Neuronal stem cell (in vitro differentiated cells): Measurements from ENCODE around the gene CYP2C9.
"Not testable (repeated sequence)": the region's sequence is repeated elsewhere in the genome, so short reads cannot be mapped to it uniquely, and the experiment has no call there.

Experiments used
- DNase-seq: peaks from one replicate; pipeline ENCODE4 v3.0.0-alpha.2; 2013; ENCODE audit warnings: low spot score
- H2AFZ ChIP-seq: one replicate; pipeline ENCODE4 v1.6.1; 2013; ENCODE audit warnings: mild to moderate bottlenecking, low read length, inconsistent platforms
- H2AK5ac ChIP-seq: 2 replicates; pipeline ENCODE4 v1.6.1; 2013; ENCODE audit warnings: low read depth, mild to moderate bottlenecking, inconsistent platforms, low read length, moderate library complexity, mixed read lengths
- H2BK120ac ChIP-seq: 2 replicates; pipeline ENCODE4 v1.6.1; 2013; ENCODE audit warnings: low read depth, mild to moderate bottlenecking, inconsistent platforms, low read length, moderate library complexity, mixed read lengths
- H2BK12ac ChIP-seq: one replicate; pipeline ENCODE4 v1.6.1; 2013; ENCODE audit warnings: low read length, inconsistent platforms
- H2BK15ac ChIP-seq: 2 replicates; pipeline ENCODE4 v1.6.1; 2013; ENCODE audit warnings: mild to moderate bottlenecking, low read length, inconsistent platforms, mixed read lengths
- H2BK5ac ChIP-seq: one replicate; pipeline ENCODE4 v1.6.1; 2013; ENCODE audit warnings: inconsistent platforms, mild to moderate bottlenecking, low read length, moderate library complexity
- H3K14ac ChIP-seq: one replicate; pipeline ENCODE4 v1.6.1; 2013; ENCODE audit warnings: low read length, inconsistent platforms
- H3K18ac ChIP-seq: 2 replicates; pipeline ENCODE4 v1.6.1; 2013; ENCODE audit warnings: low read length, inconsistent platforms
- H3K23ac ChIP-seq: 2 replicates; pipeline ENCODE4 v1.6.1; 2013; ENCODE audit warnings: low read depth, mild to moderate bottlenecking, mixed read lengths, low read length, inconsistent platforms; ENCODE audit not compliant: poor library complexity
- H3K27ac ChIP-seq: replicated peaks from 3 replicates; pipeline ENCODE4 v1.5.1; 2013; ENCODE audit warnings: low read length, inconsistent platforms
- H3K27me3 ChIP-seq, 3 experiments: 2 replicates each; pipeline ENCODE4 v1.6.1; 2013; ENCODE audit warnings: low read length in 3 of 3, mild to moderate bottlenecking in 2 of 3, inconsistent platforms in 1 of 3, low read depth in 1 of 3, mixed read lengths in 1 of 3, moderate library complexity in 1 of 3; ENCODE audit not compliant: control insufficient read depth in 3 of 3, insufficient read depth in 3 of 3
- H3K36me3 ChIP-seq, 2 donors: replicated peaks in 1 of 2; 2 replicates each; pipeline ENCODE4 v1.6.1; 2013; ENCODE audit warnings: low read length in 2 of 2; ENCODE audit not compliant: control insufficient read depth in 2 of 2, insufficient read depth in 2 of 2
- H3K4ac ChIP-seq: 2 replicates; pipeline ENCODE4 v1.6.1; 2013; ENCODE audit warnings: inconsistent platforms, mild to moderate bottlenecking, low read length, moderate library complexity
- H3K4me1 ChIP-seq, 2 donors: 1 replicate in 1 of 2; 2 replicates in 1 of 2; pipeline ENCODE4 v1.6.1; 2013; ENCODE audit warnings: low read length in 2 of 2, low read depth in 1 of 2; ENCODE audit not compliant: control insufficient read depth in 2 of 2, insufficient read depth in 1 of 2
- H3K4me2 ChIP-seq: one replicate; pipeline ENCODE4 v1.6.1; 2013; ENCODE audit warnings: mild to moderate bottlenecking, low read length, inconsistent platforms; ENCODE audit not compliant: insufficient read depth, poor library complexity, severe bottlenecking
- H3K4me3 ChIP-seq, 2 donors: 2 replicates each; pipeline ENCODE4 v1.5.1; 2013; ENCODE audit warnings: low read length in 2 of 2, mild to moderate bottlenecking in 2 of 2, inconsistent platforms in 1 of 2, moderate library complexity in 1 of 2
- H3K79me1 ChIP-seq: one replicate; pipeline ENCODE4 v1.6.1; 2013; ENCODE audit warnings: low read depth, mild to moderate bottlenecking, inconsistent platforms, low read length, moderate library complexity
- H3K9ac ChIP-seq: one replicate; pipeline ENCODE4 v1.6.1; 2013; ENCODE audit warnings: mild to moderate bottlenecking, low read depth, low read length, inconsistent platforms; ENCODE audit not compliant: poor library complexity
- H3K9me3 ChIP-seq, 2 donors: replicated peaks in 1 of 2; 2 replicates each; pipeline versions ENCODE3 to v1.6.1; 2013; ENCODE audit warnings: low read length in 2 of 2, mild to moderate bottlenecking in 2 of 2, inconsistent platforms in 1 of 2, low read depth in 1 of 2, mixed read lengths in 1 of 2, moderate library complexity in 1 of 2; ENCODE audit not compliant: control insufficient read depth in 2 of 2, insufficient read depth in 1 of 2
- H4K8ac ChIP-seq: one replicate; pipeline ENCODE4 v1.6.1; 2013; ENCODE audit warnings: low read depth, mild to moderate bottlenecking, inconsistent platforms, low read length, moderate library complexity
- H4K91ac ChIP-seq: one replicate; pipeline ENCODE4 v1.6.1; 2013; ENCODE audit warnings: low read length, low read depth, mild to moderate bottlenecking, inconsistent platforms; ENCODE audit not compliant: poor library complexity
- WGBS, 2 donors: extraction: QIAGEN DNeasy Blood & Tissue Kit; methylation state at CpG; one replicate each; pipeline ENCODE4 v1.1.7; 2013; ENCODE audit warnings: missing lambda C conversion rate in 2 of 2, mixed read lengths in 1 of 2; ENCODE audit not compliant: insufficient read length in 2 of 2, insufficient replicate concordance in 1 of 2; ENCODE audit errors: extremely low coverage in 2 of 2; 5-methylcytosine and 5-hydroxymethylcytosine counted together

Gene CYP2C9

GRCh38 chr10:94936721-94937120 lies 1.7 kb upstream of the CYP2C9 start:
- Histone ChIP-seq H2AFZ (no peak overlapping the region), H3K4me2 (no peak overlapping the region), H3K4me1 (no peaks in the 10 kb centered on the region), H2BK15ac (no peak overlapping the region), H2BK12ac (no peak overlapping the region), H3K9ac (no peak overlapping the region), H3K4ac (no peak overlapping the region), H3K23ac (no peak overlapping the region), H3K14ac (no peak overlapping the region), H2AK5ac (no peak overlapping the region), H3K79me1 (no peaks in the 10 kb centered on the region), H3K4me3 (no peak overlapping the region), H3K9me3 (no peaks in the 10 kb centered on the region), H3K27ac (no peak overlapping the region), H2BK5ac (no peak overlapping the region), H3K36me3 (no peaks in the 10 kb centered on the region), H3K18ac (no peak overlapping the region), H3K27me3 (no peaks in the 10 kb centered on the region), H4K8ac (no peak overlapping the region), H4K91ac (no peak overlapping the region), H2BK120ac (no peak overlapping the region)
- no CpG with 5 or more reads among the region's 2 CpGs for WGBS, 2 donors
- no peak for DNase-seq

DNA sequence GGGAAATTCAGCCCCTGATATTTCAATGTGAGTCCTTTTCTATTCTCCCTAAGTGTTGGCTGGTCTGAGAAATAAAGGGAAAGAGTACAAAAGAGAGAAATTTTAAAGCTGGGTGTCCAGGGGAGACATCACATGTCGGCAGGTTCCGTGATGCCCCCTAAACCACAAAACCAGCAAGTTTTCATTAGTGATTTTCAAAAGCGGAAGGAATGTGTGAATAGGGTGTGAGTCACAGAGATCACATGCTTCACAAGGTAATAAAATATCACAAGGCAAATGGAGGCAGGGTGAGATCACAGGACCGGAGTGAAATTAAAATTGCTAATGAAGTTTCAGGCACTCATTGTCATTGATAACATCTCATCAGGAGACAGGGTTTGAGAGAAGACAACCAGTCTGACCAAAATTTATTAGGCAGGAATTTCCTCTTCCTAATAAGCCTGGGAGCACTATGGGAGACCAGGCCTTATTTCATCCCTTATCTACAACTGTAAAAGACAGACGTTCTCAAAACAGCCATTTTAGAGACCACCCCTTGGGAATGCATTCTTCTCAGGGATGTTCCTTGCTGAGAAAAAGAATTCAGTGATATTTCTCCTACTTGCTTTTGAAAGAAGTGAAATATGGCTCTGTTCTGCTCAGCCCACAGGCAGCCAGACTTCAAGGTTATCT lies 5.1 kb downstream of the CYP2C9 start:
- H3K4me1 ChIP-seq, H3K27me3 ChIP-seq: not testable (repeated sequence)

GRCh38 chr10:94946181-94946580 lies 7.7 kb downstream of the CYP2C9 start:
- not testable (repeated sequence) for H3K23ac ChIP-seq, H3K9me3 ChIP-seq, H2BK12ac ChIP-seq, H2BK120ac ChIP-seq, H3K4me1 ChIP-seq, H2AK5ac ChIP-seq, H3K4me3 ChIP-seq, H2BK5ac ChIP-seq, H3K79me1 ChIP-seq, H2BK15ac ChIP-seq, H4K91ac ChIP-seq, H3K27me3 ChIP-seq, H3K36me3 ChIP-seq, H3K9ac ChIP-seq, H3K27ac ChIP-seq, DNase-seq, H3K14ac ChIP-seq, H3K18ac ChIP-seq, H2AFZ ChIP-seq, H4K8ac ChIP-seq, H3K4me2 ChIP-seq, H3K4ac ChIP-seq
- no CpG with 5 or more reads among the region's 4 CpGs for WGBS, 2 donors

More for the DNA sequence above, 5.1 kb downstream of the CYP2C9 start:
- H2BK15ac ChIP-seq, H2AFZ ChIP-seq, H2AK5ac ChIP-seq, H4K91ac ChIP-seq, H2BK5ac ChIP-seq, H3K27ac ChIP-seq, H4K8ac ChIP-seq, H3K4me2 ChIP-seq, H3K18ac ChIP-seq, H3K4ac ChIP-seq, H3K14ac ChIP-seq, H3K4me3 ChIP-seq, H3K9me3 ChIP-seq, H3K36me3 ChIP-seq, H3K9ac ChIP-seq, H2BK120ac ChIP-seq, DNase-seq, H3K79me1 ChIP-seq, H2BK12ac ChIP-seq, H3K23ac ChIP-seq: not testable (repeated sequence)
- no CpG with 5 or more reads among the region's 5 CpGs for WGBS, 2 donors

GRCh38 chr10:94963901-94964300 lies 25.4 kb downstream of the CYP2C9 start:
- Histone ChIP-seq H2AK5ac (no peak overlapping the region), H3K9ac (no peak overlapping the region), H2BK12ac (no peak overlapping the region), H3K4me3 (no peak overlapping the region), H3K4me2 (no peak overlapping the region), H3K36me3 (no peaks in the 10 kb centered on the region), H2BK15ac (no peak overlapping the region), H4K8ac (no peak overlapping the region), H3K9me3 (peaks cover 0 to 2% of the 10 kb centered on the region in 2 donors), H4K91ac (no peak overlapping the region), H3K14ac (no peak overlapping the region), H3K18ac (no peak overlapping the region), H3K23ac (no peak overlapping the region), H2AFZ (no peak overlapping the region), H3K27me3 (no peaks in the 10 kb centered on the region), H3K27ac (no peak overlapping the region), H3K4me1 (no peaks in the 10 kb centered on the region), H3K4ac (no peak overlapping the region), H3K79me1 (no peaks in the 10 kb centered on the region), H2BK120ac (no peak overlapping the region), H2BK5ac (no peak overlapping the region)
- DNase-seq: peak; percentile 68
- WGBS, 2 donors: no CpG with 5 or more reads among the region's 1 CpG
